ENCODE results near the gene TPSG1. TPM values are rescaled to one million over a fixed set of nuclear protein-coding genes. Genes with fewer than 3 reads are reported as not detected.
"Not testable (repeated sequence)": the region's sequence is repeated elsewhere in the genome, so short reads cannot be mapped to it uniquely, and the experiment has no call there.

Gene TPSG1
- total and polyA plus RNA-seq, 5 donors: 0.21 TPM; not detected in 4

DNA sequence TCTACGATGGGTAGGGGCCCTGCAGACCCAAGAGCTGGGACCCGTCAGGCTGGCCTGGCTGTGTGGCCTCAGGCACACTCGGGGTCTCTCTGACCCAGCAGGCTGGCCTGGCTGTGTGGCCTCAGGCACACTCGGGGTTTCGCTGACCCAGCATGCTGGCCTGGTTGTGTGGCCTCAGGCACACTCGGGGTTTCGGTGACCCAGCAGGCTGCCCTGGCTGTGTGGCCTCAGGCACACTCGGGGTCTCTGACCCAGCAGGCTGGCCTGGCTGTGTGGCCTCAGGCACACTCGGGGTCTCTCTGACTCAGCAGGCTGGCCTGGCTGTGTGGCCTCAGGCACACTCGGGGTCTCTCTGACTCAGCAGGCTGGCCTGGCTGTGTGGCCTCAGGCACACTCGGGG, 34.3 kb downstream of the TPSG1 start:
- ATAC-seq; H3K4me1 ChIP-seq (ENCODE audit: control insufficient read depth, insufficient read depth, low read length); intact Hi-C loops (cut with DNase I); H3K27ac ChIP-seq (ENCODE audit: low read length); H3K27me3 ChIP-seq (ENCODE audit: control insufficient read depth, insufficient read depth); H3K4me3 ChIP-seq (ENCODE audit: low read length); DNase-seq; H3K9me3 ChIP-seq (ENCODE audit: control insufficient read depth, low read length): not testable (repeated sequence)
- WGBS: 87% methylated on average over 11 of the region's 11 CpGs

DNA sequence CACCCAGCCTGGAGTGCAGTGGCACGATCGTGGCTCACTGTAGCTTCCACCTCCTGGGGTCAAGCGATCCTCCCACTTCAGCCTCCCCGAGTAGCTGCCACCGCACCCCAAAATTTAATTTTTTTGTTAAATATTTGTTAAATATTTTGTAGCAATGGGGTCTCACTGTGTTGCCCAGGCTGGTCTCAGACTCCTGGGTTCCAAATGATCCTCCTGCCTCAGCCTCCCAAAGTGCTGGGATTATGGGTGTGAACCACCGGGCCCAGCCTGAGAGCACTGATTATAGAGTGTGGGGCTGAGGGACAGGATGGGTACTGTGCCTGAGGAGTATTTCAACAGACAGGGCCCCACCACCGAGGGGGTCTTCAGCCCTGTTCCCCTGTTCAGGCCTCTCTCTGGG, 35.6 kb downstream of the TPSG1 start:
- DNase-seq (no peak), ATAC-seq (no peak)
- intact Hi-C loops (cut with DNase I): no loop called here
- Histone ChIP-seq H3K27ac (ENCODE audit: low read length) (no peak overlapping the region), H3K9me3 (ENCODE audit: control insufficient read depth, low read length) (no peaks in the 10 kb centered on the region), H3K4me3 (ENCODE audit: low read length) (no peak overlapping the region), H3K4me1 (ENCODE audit: control insufficient read depth, insufficient read depth, low read length) (no peaks in the 10 kb centered on the region), H3K27me3 (ENCODE audit: control insufficient read depth, insufficient read depth) (no peaks in the 10 kb centered on the region)
- 74% methylated on average over 7 of the region's 7 CpGs for WGBS

DNA sequence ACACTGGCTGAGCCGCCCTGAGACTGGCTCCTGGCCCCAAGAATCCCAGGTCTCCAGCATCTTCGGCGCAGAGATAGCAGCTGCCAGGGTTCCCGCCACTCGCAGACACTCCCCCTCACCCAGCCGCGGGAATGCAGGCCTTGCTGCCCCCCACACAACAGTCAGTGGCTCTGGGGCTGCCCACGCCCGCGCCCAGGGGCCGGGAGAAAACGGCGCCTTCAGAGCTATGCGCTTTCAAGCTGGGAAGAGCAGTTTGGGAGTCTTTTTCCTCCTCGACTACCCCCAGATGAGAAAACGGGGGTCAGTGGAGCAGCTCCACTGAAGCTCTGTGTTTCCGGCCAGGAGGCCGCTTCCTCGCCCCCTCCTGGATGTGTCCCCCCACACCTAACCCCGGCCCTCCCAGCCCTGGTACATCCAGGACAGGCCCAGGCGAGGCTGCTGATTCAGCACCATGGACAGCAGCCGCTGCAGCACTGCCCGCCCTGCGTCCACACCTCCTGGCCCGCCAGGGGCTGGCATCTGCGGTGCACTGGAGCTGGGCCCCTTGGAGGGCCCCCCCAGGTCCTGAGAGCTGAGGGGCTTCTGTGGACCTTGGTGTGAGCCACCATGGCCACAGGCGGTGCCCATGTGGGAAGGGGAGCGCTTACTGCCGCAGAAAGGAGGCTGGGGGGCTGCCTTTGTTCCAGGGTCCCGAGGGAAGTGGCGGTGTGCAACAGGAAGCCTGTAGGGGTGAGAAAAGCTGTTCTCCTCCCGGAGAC, 36.5 kb downstream of the TPSG1 start:
- no peak overlapping the region for H3K4me3 ChIP-seq (ENCODE audit: low read length)
- ATAC-seq (peak; percentile 39 to 69), DNase-seq (peak; percentile 46 to 80 (median 78))
- intact Hi-C loops (cut with DNase I): no loop called here
- no peaks in the 10 kb centered on the region for H3K27me3 ChIP-seq (ENCODE audit: control insufficient read depth, insufficient read depth)
- H3K27ac ChIP-seq (ENCODE audit: low read length): no peak overlapping the region
- no peaks in the 10 kb centered on the region for H3K9me3 ChIP-seq (ENCODE audit: control insufficient read depth, low read length)
- 38% methylated on average over 32 of the region's 32 CpGs for whole genome bisulfite sequencing
- no peaks in the 10 kb centered on the region for H3K4me1 ChIP-seq (ENCODE audit: control insufficient read depth, insufficient read depth, low read length)

DNA sequence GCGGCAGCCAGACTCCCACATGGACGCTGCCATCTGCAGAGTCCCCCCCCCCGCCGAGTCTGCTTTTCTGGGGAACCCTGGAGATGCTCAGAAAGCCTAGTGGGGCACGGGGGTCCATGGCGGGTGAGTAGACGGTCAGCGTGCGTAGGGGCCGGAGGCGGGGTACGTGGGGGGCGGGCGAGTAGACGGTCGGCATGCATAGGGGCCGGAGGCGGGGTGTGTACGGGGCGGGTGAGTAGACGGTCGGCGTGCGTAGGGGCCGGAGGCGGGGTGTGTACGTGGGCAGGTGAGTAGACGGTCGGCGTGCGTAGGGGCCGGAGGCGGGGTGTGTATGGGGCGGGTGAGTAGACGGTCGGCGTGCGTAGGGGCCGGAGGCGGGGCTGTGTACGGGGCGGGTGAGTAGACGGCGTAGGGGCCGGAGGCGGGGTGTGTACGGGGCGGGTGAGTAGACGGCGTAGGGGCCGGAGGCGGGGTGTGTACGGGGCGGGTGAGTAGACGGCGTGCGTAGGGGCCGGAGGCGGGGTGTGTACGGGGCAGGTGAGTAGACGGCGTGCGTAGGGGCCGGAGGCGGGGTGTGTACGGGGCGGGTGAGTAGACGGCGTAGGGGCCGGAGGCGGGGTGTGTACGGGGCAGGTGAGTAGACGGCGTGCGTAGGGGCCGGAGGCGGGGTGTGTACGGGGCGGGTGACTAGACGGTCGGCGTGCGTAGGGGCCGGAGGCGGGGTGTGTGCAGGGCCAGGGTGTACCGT, 39.4 kb downstream of the TPSG1 start:
- H3K9me3 ChIP-seq (ENCODE audit: control insufficient read depth, low read length); ATAC-seq; H3K4me1 ChIP-seq (ENCODE audit: control insufficient read depth, insufficient read depth, low read length); H3K27me3 ChIP-seq (ENCODE audit: control insufficient read depth, insufficient read depth); intact Hi-C loops (cut with DNase I); H3K4me3 ChIP-seq (ENCODE audit: low read length); H3K27ac ChIP-seq (ENCODE audit: low read length): not testable (repeated sequence)
- peak in 1 of 3 donors; percentile 81 for DNase-seq
- 92% methylated on average over 82 of the region's 86 CpGs for WGBS

DNA sequence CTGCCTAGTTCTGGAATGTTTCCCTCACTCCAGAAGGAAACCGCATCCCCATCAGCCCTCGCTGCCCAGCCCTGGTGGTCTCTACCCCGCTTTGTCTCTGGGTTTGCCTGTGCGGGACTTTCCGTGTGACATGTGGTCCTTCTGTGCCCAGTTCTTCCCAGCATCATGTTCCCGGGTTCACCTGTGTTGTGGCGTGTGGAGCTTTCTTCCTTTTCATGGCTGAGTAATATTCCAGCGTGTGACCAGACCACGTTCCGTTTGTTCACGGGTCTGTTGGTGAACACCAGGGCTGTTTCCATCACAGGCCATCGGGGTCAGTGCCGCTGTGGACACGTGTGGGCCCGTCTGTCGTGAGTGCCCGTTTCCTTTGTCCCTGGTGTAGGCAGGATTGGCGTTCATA, 40.1 kb downstream of the TPSG1 start:
- DNase-seq (no peak), ATAC-seq (no peak)
- Histone ChIP-seq H3K9me3 (ENCODE audit: control insufficient read depth, low read length) (no peaks in the 10 kb centered on the region), H3K27me3 (ENCODE audit: control insufficient read depth, insufficient read depth) (no peaks in the 10 kb centered on the region), H3K4me3 (ENCODE audit: low read length) (no peak overlapping the region), H3K4me1 (ENCODE audit: control insufficient read depth, insufficient read depth, low read length) (no peaks in the 10 kb centered on the region), H3K27ac (ENCODE audit: low read length) (no peak overlapping the region)
- intact Hi-C loops (cut with DNase I): no loop called here
- 97% methylated on average over 18 of the region's 18 CpGs for WGBS

DNA sequence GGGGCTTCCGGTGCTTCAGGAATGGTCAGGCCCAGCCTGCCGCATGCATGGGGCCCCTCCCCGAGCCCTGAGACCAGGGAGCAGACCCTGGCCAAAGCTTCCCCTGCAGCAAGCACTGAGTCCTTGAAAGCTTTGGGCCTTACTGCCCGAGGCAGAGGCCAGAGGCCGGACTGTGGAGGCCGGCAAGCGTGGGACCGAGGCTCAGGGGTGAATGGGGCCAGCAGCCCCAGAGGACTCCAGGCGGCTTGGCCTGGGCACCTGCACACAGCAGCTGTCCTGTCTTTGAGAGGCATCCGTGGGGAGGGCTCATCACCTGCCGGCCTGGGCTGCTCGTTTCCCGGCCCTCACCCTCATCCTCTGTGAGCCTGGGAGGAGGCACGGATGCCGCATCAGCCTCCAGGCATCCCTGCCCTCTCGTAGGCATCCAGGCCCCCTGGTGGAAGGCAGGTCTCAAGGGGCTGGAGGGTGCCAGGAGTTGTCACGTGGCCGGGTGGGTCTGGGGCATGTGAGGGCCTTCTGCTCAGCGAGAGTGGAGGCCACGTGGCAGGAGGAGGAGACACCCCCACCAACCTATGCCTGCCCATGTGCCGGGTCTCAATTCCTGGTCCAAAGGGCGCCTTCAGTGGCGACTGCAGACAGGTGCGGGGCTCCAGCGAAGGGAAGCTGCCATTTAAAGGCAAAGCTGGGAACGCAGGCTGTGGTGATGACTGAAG, 40.8 kb downstream of the TPSG1 start:
- Histone ChIP-seq H3K27ac (ENCODE audit: low read length) (no peak overlapping the region), H3K4me1 (ENCODE audit: control insufficient read depth, insufficient read depth, low read length) (no peaks in the 10 kb centered on the region), H3K4me3 (ENCODE audit: low read length) (no peak overlapping the region), H3K9me3 (ENCODE audit: control insufficient read depth, low read length) (no peaks in the 10 kb centered on the region), H3K27me3 (ENCODE audit: control insufficient read depth, insufficient read depth) (no peaks in the 10 kb centered on the region)
- intact Hi-C loops (cut with DNase I): no loop called here
- no peak for ATAC-seq
- WGBS: 88% methylated on average over 26 of the region's 26 CpGs
- no peak for DNase-seq

DNA sequence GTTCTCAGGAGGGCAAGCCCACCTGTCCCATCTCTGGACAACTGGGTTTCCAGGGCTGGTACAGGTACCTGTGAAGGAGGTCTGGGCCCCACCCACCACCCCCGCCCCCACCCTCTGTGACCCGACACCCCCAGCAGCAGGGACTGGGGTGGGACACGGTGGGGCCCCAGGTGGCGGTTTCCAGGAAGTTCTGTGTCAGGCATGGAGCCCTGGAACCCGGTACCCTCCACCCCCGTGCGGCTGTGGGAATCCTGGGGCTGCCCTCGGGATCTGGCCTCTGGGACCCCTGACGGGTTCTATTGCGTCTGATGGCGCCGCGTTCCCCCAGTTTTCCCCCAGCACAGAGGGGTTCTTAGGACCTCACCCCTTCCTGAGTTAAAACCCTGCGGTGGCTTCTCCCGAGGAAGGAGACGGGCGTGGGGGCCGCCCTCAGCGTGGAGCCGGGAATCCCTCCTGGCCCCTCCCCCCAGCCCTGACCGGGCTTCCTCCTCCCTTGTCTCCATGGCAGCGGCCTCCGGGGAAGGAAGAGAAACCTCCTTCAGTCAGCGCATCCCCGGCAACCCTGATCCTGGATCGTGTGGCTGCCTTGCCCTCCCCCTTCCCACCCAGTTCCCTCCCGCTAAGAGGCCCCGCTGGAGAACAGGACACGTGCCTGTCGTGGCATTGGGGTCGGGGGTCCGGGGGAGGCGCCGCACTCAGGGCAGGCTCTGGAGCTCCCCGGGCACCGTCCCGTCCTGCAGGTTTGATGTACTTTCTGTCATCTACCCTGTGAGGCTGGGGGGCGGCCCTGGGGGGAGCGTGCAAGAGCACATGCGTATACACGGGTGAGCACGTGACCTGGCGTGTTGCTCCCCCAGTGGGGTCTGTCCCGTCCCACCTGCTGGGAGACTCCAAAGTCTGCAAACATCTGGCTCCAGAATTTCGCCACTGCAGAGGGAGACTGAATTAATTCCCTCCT, 41.8 kb downstream of the TPSG1 start:
- Histone ChIP-seq H3K27me3 (ENCODE audit: control insufficient read depth, insufficient read depth) (no peaks in the 10 kb centered on the region), H3K27ac (ENCODE audit: low read length) (no peak overlapping the region), H3K4me1 (ENCODE audit: control insufficient read depth, insufficient read depth, low read length) (no peaks in the 10 kb centered on the region), H3K9me3 (ENCODE audit: control insufficient read depth, low read length) (no peaks in the 10 kb centered on the region), H3K4me3 (ENCODE audit: low read length) (no peak overlapping the region)
- WGBS: 44% methylated on average over 44 of the region's 45 CpGs
- peak; percentile 3 to 23 for ATAC-seq
- intact Hi-C loops (cut with DNase I): no loop called here
- DNase-seq: peak; percentile 55 to 82 (median 76)

DNA sequence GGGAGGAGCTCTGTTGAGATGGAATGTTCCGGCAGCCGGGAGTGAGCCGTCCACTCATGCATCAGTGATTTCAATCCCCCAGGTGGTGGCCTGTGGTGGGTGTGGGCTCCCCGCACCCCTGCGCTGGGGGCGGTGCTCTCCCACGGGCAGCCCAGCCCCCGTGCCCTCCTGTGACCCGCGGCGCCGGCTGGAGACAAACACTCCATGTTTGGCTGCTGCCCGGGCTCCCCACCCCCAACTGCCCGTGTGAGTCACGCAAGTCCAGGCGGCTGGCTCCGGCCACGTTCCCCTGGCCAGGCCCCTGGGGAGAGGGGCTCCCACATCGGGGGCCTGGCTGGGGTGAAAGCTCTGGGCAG, 42.8 kb downstream of the TPSG1 start:
- Histone ChIP-seq H3K27ac (ENCODE audit: low read length) (no peak overlapping the region), H3K27me3 (ENCODE audit: control insufficient read depth, insufficient read depth) (no peaks in the 10 kb centered on the region), H3K4me1 (ENCODE audit: control insufficient read depth, insufficient read depth, low read length) (no peaks in the 10 kb centered on the region), H3K4me3 (ENCODE audit: low read length) (no peak overlapping the region), H3K9me3 (ENCODE audit: control insufficient read depth, low read length) (no peaks in the 10 kb centered on the region)
- intact Hi-C loops (cut with DNase I): no loop called here
- 17% methylated on average over 19 of the region's 19 CpGs for WGBS
- ATAC-seq (peak; percentile 73 to 75), DNase-seq (peak; percentile 76 to 92 (median 90))

DNA sequence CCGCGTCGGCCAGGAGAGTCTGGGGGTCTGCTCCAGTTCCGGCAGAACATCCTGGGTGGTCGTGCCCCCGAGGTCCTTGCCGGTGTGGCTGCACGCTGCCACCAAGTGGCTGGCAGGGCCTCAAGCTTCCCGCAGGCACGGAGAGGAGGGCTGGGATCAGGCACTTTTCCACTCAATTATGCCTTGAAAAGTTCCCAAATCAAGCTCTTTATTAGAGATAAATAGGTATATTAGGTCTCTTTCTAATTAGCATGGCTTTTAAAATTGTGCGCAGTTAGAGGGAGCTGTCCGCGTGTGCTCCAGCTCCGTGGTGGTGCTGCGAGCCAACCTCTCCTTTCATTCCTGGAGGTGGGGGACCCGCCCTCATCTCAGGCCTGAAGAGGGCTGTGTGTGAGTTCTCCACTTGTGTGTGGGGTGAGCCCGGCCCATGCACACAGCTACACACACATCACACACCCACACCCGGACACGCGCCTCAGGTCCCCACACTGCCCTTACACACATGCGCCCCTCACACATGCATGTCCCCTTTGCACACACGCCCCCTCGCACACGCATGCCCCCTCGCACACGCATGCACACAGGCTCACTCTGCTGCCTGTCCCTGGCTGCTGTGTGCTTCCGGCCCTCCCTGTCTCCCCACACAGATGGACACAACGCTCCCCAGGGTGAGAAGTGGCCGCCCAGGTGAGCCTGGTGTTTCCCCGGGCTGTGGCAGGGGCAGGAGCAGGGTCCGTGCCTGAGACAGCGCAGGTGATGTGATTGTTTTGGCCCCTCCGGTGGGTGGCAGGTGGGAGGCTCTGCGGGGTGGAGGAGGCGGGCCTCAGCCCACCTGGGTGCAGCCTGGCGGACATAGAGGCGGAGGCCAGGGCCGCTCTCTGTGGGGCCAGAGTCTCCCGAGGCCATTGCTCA, 43.4 kb downstream of the TPSG1 start:
- 60% methylated on average over 39 of the region's 39 CpGs for WGBS
- Histone ChIP-seq H3K27ac (ENCODE audit: low read length) (no peak overlapping the region), H3K9me3 (ENCODE audit: control insufficient read depth, low read length) (no peaks in the 10 kb centered on the region), H3K4me1 (ENCODE audit: control insufficient read depth, insufficient read depth, low read length) (no peaks in the 10 kb centered on the region), H3K27me3 (ENCODE audit: control insufficient read depth, insufficient read depth) (no peaks in the 10 kb centered on the region), H3K4me3 (ENCODE audit: low read length) (no peak overlapping the region)
- intact Hi-C loops (cut with DNase I): no loop called here
- DNase-seq (no peak), ATAC-seq (no peak)
